ENCODE data around the gene KRTAP11-1.

The KRTAP11-1 gene

DNA sequence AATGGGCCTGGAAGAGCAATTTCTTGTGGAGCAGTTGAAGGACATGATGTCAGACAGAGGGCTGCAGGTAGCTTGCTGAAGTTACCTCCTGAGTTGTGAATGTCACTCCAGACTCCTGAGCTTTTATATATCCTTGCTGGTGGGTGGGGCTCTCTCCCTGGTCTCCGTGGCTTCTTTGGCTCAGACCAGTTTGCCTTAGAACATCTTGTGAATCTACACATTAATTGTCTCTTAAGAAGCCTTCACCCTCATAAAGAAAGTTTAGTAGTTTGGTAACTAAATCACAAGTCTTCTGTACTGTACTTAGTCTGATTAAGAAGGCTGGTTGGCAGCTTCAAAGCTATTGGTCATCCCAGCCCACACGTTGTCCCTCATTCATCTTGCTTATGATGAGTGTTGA is at the start of gene KRTAP11-1:
TSS of gene KRTAP11-1 (minus strand) at position 101 of the 400 bp plus-strand sequence. CDS start at position 45, 56 bp downstream.
- DNase-seq (ENCODE audit: low spot score), result no peak

DNA sequence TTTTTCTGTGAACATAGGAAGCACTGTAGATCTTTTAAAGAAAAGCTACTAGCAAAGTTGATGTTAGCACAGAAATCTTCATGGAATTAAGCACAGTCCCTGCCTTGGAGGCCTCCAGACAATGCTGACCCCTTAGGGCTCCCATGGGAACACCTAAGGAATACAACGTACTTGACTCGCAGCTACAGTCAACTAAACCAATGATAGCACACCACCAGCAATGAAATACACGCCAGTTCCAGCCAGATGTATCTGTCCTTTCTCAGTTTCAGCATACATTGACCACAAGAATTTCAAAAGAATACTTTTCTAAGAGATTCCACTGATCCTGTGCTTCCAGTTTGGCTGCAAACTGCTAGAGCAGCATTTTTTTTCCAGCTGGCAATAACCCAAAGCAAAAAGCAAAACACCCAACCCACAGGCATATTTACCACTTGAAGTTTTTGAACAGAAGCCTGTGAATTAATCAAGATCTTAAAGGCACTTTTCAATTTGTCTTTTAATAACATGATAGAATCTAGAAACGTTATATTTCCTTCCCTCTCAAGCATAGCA is 42.8 kb upstream of the KRTAP11-1 start:
- DNase-seq (ENCODE audit: low spot score), result no peak

GRCh38 chr21:30921129-30921528 is 39.7 kb upstream of the KRTAP11-1 start:
- no peak for DNase-seq (ENCODE audit: low spot score)

- DNase-seq (ENCODE audit: low spot score), result no peak
These were observed 36.2 kb upstream of the KRTAP11-1 start for GRCh38 chr21:30917557-30917956.

DNA sequence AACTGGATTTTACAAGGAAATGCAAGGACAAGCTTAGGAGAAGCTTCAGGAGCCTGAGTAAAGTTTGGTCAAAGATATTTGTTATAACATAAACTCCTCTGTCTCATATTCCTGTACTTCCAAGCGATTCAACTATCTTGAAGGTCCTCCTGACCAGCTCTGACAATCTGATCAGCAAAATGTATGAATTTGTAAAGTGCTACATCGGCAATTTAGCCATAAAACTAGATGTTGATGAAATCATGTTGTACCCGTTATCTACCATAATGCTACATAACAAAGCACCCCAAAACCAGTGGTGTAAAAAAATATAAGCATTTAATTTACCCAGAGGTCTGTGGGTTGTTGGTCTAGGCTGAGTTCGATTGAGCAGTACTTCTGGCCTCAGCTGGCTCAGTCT is 19.5 kb upstream of the KRTAP11-1 start:
- DNase-seq (ENCODE audit: low spot score), result no peak

GRCh38 chr21:30882866-30883597 is 1.7 kb upstream of the KRTAP11-1 start:
- no peak for DNase-seq (ENCODE audit: low spot score)

DNA sequence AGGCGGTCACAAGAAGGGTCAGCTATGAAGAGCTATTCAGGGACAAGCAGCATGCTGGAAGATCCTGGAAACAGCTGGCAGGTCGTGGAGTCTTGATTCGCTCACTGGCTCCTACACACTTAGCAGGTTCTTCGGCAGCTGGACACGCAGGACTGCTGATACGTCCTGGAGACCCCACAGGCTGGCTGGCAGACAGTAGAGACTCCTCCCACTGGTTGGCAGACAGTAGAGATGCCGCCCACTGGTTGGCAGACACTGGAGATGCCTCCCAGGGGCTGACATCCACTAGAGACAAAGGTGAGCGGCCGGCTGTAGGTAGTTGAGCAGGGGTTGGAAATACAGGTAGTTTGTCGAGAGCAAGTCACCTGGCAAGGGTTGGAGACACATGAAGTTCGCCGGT is 466 bp downstream of the KRTAP11-1 start:
- no peak for DNase-seq (ENCODE audit: low spot score)

DNA sequence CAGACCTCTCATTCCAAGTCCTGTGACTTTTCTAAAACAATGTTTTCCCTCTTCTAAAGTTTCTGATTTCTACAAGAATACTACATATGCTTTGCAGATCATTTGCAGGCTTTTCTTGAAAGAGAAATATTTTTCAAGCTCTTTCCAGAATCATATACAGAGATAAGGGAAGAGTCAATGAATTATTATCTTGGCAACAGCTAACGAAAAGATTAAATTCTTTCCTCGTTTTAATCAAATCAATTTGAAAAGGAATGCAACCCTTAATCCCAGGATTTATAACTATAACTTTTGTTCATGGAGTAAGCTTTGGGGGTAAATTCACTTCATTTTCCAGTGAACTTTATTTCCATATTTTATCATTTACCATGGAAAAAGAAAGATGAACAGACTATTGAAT is 6.9 kb downstream of the KRTAP11-1 start:
- DNase-seq (ENCODE audit: low spot score), result no peak

DNA sequence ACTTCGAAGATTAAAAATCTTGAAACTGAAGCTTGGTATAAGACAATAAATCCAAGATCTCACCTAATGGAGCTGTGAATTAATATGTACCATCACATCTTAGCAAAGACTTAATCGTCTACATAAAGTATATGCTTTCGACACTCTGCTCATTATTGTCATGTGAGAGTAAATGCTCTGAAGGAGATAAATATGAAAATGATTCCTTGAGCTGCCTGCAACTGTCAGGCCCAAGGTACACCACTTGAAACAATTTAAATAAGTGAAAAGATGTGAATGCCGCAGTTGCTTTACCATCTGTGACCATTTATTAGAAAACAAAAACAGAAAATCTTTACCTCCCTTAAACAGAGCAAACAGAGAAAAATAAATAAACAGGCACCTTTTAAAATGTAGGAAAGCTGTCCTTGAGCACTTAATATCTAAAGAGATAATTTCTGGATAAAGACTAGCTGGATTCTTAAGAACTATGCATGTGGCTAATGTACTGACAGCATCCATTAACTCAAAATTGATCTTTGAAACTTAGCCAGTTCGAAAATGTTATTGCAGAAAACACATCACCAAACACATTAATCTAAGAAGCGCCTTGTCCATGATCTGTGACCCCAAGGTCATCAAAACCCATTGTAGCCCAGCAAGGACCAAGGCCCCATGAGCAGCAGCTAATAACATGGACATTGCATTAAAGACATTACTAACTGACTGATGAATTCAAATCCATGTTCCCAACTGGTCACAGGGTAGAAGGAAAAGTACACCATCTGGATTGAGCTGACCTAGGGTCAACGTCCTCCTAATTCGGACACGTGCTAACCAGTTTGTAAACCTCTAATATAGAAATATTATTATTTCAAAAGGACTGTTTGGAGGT is 33.5 kb downstream of the KRTAP11-1 start:
- no peak for DNase-seq (ENCODE audit: low spot score)

- DNase-seq (ENCODE audit: low spot score), result no peak
These were observed 38.4 kb downstream of the KRTAP11-1 start for GRCh38 chr21:30842990-30843389.

GRCh38 chr21:30839304-30839703 is 42.1 kb downstream of the KRTAP11-1 start:
- peak; percentile 67 for DNase-seq (ENCODE audit: low spot score)

DNA sequence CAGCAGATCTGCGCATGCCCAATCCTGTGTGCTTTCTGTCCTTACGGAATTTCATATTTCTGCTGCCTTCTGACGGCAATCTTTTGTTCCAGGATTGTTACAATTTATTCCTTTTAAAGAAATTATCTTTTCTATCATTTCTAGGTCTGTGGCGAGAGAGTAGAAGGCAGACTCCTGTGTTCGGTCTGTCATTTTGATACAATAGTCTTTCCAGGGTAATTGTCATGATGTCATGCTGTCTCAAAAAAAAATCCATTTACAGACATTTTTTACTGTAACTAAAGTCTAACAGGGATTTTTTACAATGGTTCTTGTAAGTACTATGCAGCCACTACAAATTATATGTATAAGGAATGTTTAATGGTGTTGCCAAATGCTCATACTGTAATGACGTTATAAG is 42.8 kb downstream of the KRTAP11-1 start:
- DNase-seq (ENCODE audit: low spot score), result no peak

DNA sequence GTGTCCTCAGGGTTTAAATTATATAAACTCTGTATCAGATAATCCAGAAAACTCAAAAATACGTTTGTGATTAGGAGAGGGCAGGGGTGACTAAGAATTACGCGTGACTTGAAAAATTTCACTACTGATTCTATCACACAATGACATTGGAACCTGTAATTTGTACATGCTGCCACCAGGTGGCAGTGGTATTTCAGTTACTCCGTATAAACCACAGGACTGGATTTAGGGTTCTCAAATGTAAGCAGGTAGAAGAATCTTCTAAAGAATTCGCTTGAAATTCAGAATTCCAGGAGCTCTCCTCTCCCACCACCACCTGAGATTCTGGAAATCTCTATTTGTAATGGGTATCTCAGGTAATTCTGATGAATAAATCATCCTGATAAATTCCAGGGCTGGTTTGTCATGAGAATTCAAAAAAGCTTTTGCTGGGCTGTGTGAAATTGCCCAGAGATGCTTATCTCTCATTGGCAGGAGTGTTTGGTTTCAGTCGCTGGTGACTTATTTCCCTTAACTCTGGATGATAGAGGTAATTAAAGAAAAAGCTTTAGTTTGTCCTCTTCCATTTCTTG is 50.1 kb downstream of the KRTAP11-1 start:
- no peak for DNase-seq (ENCODE audit: low spot score)
